OCI-LY1 (cell line): ENCODE results near the gene ZBTB7C.

ENCODE experiments used
- CTCF ChIP-seq: fragments of 200-600 bp; sonication (generic), shearing (Covaris generic); IDR thresholded peaks from 2 replicates; pipeline ENCODE4 v1.5.1; 2017; ENCODE audit warnings: mild to moderate bottlenecking, antibody characterized with exemption, low read length, moderate library complexity, mixed read lengths
- EZH2 ChIP-seq: fragments of 200-600 bp; sonication (generic), shearing (Covaris generic); IDR thresholded peaks from 2 replicates; pipeline ENCODE4 v1.8.0; 2017; ENCODE audit warnings: borderline replicate concordance, mixed run types, mild to moderate bottlenecking, antibody characterized with exemption, low read length, moderate library complexity, mixed read lengths

- TF ChIP-seq CTCF (peak; percentile 84), EZH2 (no peak)
Observed at GRCh38 chr18:48445540-48445939, 36.4 kb upstream of the ZBTB7C start.
